ENCODE results near the gene OTUD3.
"Not testable (repeated sequence)": the region's sequence is repeated elsewhere in the genome, so short reads cannot be mapped to it uniquely, and the experiment has no call there.

The OTUD3 gene

DNA sequence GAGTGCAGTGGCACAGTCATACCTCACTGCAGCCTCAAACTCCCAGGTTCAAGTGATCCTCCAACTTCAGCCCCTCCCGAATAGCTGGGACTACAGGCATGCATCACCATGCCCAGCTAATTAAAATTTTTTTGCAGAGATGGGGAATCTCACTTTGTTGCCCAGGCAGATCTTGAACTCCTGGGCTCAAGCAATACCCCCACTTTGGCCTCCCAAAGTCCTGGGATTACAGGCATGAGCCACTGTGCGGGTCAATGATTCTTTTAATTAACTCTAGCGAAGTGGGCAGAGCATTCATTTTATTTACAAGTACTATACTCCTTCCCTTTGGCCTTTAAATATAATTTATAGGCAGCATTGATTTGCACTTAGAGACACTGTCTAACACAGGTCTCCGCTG, 2.5 kb upstream of the OTUD3 start:
- no peaks in the 10 kb centered on the region for H3F3A ChIP-seq (ENCODE audit: control insufficient read depth, insufficient read depth)
- peaks cover 22% of the 10 kb centered on the region for H3K79me2 ChIP-seq (ENCODE audit: control insufficient read depth, low read length)
- H3K4me1 ChIP-seq (ENCODE audit: control insufficient read depth, low read length), result peaks cover 19% of the 10 kb centered on the region
- no peak overlapping the region for H3K4me2 ChIP-seq (ENCODE audit: low read length)
- no peaks in the 10 kb centered on the region for H3K27me3 ChIP-seq (ENCODE audit: control insufficient read depth, low read length)
- TF ChIP-seq, protein P1, sequence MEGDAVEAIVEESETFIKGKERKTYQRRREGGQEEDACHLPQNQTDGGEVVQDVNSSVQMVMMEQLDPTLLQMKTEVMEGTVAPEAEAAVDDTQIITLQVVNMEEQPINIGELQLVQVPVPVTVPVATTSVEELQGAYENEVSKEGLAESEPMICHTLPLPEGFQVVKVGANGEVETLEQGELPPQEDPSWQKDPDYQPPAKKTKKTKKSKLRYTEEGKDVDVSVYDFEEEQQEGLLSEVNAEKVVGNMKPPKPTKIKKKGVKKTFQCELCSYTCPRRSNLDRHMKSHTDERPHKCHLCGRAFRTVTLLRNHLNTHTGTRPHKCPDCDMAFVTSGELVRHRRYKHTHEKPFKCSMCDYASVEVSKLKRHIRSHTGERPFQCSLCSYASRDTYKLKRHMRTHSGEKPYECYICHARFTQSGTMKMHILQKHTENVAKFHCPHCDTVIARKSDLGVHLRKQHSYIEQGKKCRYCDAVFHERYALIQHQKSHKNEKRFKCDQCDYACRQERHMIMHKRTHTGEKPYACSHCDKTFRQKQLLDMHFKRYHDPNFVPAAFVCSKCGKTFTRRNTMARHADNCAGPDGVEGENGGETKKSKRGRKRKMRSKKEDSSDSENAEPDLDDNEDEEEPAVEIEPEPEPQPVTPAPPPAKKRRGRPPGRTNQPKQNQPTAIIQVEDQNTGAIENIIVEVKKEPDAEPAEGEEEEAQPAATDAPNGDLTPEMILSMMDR (IDR thresholded peaks at IDR 0.05; ENCODE audit: low read depth, low read length, poor library complexity, severe bottlenecking), result no peak
- TF ChIP-seq EZH2phosphoT487 (IDR thresholded peaks at IDR 0.05; ENCODE audit: borderline replicate concordance, low read length), result no peak
- H3K9me3 ChIP-seq (ENCODE audit: control insufficient read depth, insufficient read depth, low read length), result no peaks in the 10 kb centered on the region
- H3K4me3 ChIP-seq (ENCODE audit: low read length), result no peak overlapping the region
- no peaks in the 10 kb centered on the region for H3K9me2 ChIP-seq (replicated peaks; ENCODE audit: control insufficient read depth, low read length)
- peaks cover 7% of the 10 kb centered on the region for H4K20me1 ChIP-seq (ENCODE audit: control insufficient read depth, insufficient read depth, low read depth, low read length)
- no peaks in the 10 kb centered on the region; the same call in 1 of the 2 replicates for H3K36me3 ChIP-seq (ENCODE audit: control insufficient read depth, low read length)
- no peak overlapping the region for H3K27ac ChIP-seq (ENCODE audit: low read depth, low read length)

DNA sequence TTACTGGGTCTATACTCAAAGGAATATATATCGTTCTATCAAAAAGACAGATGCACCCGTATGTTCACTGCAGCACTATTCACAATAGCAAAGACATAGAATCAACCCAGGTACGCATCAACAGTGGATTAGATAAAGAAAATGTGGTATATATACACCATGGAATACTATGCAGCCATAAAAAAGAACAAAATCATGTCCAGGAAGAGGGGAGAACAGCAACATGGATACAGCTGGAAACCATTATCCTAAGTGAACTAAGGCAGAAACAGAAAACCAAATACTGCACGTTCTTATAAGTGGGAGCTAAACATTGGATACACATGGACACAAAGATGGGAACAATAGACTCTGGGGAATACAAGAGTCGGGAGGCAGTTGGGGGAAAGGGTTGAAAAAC, 1.4 kb upstream of the OTUD3 start:
- H3K9me3 ChIP-seq (ENCODE audit: control insufficient read depth, insufficient read depth, low read length); H3K36me3 ChIP-seq (ENCODE audit: control insufficient read depth, low read length); H3K4me3 ChIP-seq (ENCODE audit: low read length); H3K4me2 ChIP-seq (ENCODE audit: low read length); H3K27me3 ChIP-seq (ENCODE audit: control insufficient read depth, low read length); H3F3A ChIP-seq (ENCODE audit: control insufficient read depth, insufficient read depth); H3K9me2 ChIP-seq (replicated peaks; ENCODE audit: control insufficient read depth, low read length); H3K27ac ChIP-seq (ENCODE audit: low read depth, low read length); H4K20me1 ChIP-seq (ENCODE audit: control insufficient read depth, insufficient read depth, low read depth, low read length): not testable (repeated sequence)
- H3K79me2 ChIP-seq (ENCODE audit: control insufficient read depth, low read length), result peaks cover 34% of the 10 kb centered on the region
- H3K4me1 ChIP-seq (ENCODE audit: control insufficient read depth, low read length), result peaks cover 19% of the 10 kb centered on the region

DNA sequence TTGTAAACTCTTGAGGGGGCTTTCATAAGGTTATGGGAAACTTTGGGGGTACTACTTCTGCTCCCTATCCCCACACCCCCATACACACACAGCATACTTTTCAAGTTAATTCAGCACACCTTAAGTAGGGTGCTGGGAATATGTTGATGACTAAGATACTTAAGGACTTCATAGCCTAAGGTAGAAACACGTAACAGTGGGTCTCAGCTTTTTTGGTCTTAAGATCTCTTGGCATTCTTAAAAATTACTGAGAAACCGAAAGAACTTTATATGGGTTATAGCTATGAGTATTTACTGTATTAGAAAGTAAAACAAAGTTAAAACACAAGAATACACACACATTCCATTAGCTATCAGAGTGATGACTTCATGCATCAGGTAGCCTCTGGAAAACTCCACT, 2.1 kb downstream of the OTUD3 start:
- Histone ChIP-seq H3K4me1 (ENCODE audit: control insufficient read depth, low read length) (peaks cover 19% of the 10 kb centered on the region), H4K20me1 (ENCODE audit: control insufficient read depth, insufficient read depth, low read depth, low read length) (peaks cover 10% of the 10 kb centered on the region), H3K4me2 (ENCODE audit: low read length) (peak overlapping the region; percentile 84), H3K27me3 (ENCODE audit: control insufficient read depth, low read length) (no peaks in the 10 kb centered on the region), H3K79me2 (ENCODE audit: control insufficient read depth, low read length) (peaks cover 64% of the 10 kb centered on the region), H3K36me3 (ENCODE audit: control insufficient read depth, low read length) (no peaks in the 10 kb centered on the region; the same call in 1 of the 2 replicates), H3F3A (ENCODE audit: control insufficient read depth, insufficient read depth) (no peaks in the 10 kb centered on the region), H3K27ac (ENCODE audit: low read depth, low read length) (no peak overlapping the region), H3K4me3 (ENCODE audit: low read length) (peak overlapping the region; percentile 88), H3K9me3 (ENCODE audit: control insufficient read depth, insufficient read depth, low read length) (no peaks in the 10 kb centered on the region), H3K9me2 (replicated peaks; ENCODE audit: control insufficient read depth, low read length) (no peaks in the 10 kb centered on the region)
- TF ChIP-seq, protein P1 (IDR thresholded peaks at IDR 0.05; ENCODE audit: low read depth, low read length, poor library complexity, severe bottlenecking), result no peak
- no peak for TF ChIP-seq EZH2phosphoT487 (IDR thresholded peaks at IDR 0.05; ENCODE audit: borderline replicate concordance, low read length)

DNA sequence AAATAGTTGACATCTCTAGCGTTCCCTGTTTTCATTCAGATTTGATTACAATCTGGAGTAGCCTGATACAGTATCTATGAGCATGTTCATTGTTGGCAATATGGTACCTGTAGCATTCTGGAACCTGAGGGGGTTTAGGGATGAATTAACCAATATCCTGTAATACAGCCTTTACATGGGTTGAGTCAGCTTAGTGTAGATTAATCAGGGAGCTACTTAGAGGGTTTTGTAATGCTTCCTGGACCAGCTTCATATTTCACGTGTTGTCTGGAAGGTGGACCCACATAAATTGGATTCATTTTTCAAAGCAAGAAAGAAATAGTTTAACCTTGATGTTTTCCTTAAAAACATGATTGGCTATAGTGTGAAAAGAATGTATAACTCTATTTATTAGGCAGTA, 3.6 kb downstream of the OTUD3 start:
- Histone ChIP-seq H3K27ac (ENCODE audit: low read depth, low read length) (no peak overlapping the region), H3K4me2 (ENCODE audit: low read length) (no peak overlapping the region)
- no peak for TF ChIP-seq EZH2phosphoT487 (IDR thresholded peaks at IDR 0.05; ENCODE audit: borderline replicate concordance, low read length)
- TF ChIP-seq, protein P1 (IDR thresholded peaks at IDR 0.05; ENCODE audit: low read depth, low read length, poor library complexity, severe bottlenecking), result no peak

More for the DNA sequence above, 3.6 kb downstream of the OTUD3 start:
- H3K4me1 ChIP-seq (ENCODE audit: control insufficient read depth, low read length), result peaks cover 19% of the 10 kb centered on the region
- no peaks in the 10 kb centered on the region for H3K9me2 ChIP-seq (replicated peaks; ENCODE audit: control insufficient read depth, low read length)
- H3F3A ChIP-seq (ENCODE audit: control insufficient read depth, insufficient read depth), result no peaks in the 10 kb centered on the region
- H4K20me1 ChIP-seq (ENCODE audit: control insufficient read depth, insufficient read depth, low read depth, low read length), result peaks cover 10% of the 10 kb centered on the region
- no peaks in the 10 kb centered on the region for H3K9me3 ChIP-seq (ENCODE audit: control insufficient read depth, insufficient read depth, low read length)
- H3K4me3 ChIP-seq (ENCODE audit: low read length), result no peak overlapping the region
- peaks cover 10% of the 10 kb centered on the region for H3K36me3 ChIP-seq (ENCODE audit: control insufficient read depth, low read length)
- no peaks in the 10 kb centered on the region for H3K27me3 ChIP-seq (ENCODE audit: control insufficient read depth, low read length)
- peaks cover 77% of the 10 kb centered on the region for H3K79me2 ChIP-seq (ENCODE audit: control insufficient read depth, low read length)
